HG02798 (cell line): ENCODE data around the gene GABARAP.

Experiments
- ATAC-seq: cut with Tn5 transposase; IDR thresholded peaks from one replicate; pipeline ENCODE4 v1.9.1; 2021; ENCODE audit warnings: mild to moderate bottlenecking; ENCODE audit not compliant: unreplicated experiment, poor library complexity

GABARAP gene

DNA sequence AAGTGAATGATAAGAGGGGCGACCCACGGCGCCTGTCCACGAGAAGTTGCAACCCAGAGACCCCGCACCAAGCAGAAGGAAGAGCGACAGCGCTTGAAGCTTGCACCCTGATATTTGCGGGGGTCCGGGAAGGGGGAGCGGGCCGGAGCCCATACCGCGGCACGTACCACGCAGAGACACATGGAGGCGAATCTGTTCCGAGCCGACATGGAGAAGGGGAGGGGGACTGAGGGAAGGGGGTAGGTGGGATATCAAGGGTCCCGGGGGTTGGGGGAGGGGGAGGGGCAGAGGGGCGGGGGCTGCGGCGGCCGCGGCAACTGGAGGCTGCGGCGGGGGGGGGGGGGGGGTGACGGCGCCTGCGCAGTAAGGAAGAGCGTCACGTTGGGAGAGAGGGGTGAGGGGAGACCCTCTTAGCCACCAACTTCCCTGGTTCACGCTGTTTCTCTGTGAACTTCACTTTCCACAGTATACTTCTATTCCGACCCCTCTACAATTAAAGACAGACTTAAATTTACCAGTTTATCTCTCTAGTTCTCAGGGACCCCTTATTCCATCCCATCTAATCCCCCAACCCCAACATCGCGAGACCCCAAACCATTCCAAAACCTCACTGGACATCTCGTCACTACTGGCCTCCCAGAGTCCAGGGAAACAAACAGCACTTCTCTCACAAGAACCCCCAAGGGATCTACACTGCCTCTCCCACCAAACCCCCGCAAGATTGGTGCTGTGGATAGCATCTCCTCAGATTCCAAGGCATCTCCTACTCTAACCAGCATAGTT lies 30.6 kb downstream of the GABARAP start:
- no peak for ATAC-seq

DNA sequence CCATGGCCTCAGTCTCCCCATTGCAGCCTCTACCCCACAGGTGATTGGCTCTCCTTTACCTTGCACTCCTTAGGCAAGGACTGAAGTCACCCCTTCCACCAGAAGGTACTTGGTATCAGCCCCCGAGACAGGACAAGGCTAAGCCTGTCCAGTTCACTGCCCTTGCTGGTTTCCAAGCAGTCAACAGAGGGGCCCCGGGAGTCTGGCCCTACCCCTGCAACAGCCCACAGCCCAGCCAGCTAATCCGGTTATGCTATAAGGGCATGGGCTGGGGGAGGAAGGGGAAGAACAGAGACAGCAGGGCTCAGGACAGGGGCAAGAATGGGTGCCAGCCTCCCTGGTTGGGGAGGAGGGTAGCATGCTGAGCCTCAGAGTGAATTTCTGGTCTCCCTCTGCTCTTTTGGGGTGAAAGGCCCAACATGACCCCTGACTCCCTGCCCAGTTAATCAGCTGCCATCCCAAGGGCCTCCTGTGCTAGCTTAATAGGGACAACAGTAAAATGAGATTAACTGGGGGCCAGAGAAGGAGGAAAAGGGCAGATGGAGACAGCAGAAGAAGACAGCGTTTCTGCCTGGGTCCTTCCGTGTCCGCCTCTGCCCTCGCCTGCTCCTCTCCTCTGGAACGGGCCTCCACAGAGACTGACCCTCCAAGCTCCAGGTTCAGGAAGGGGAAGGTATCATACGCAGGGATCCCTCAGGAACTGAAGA lies 33.3 kb downstream of the GABARAP start:
- ATAC-seq: no peak

DNA sequence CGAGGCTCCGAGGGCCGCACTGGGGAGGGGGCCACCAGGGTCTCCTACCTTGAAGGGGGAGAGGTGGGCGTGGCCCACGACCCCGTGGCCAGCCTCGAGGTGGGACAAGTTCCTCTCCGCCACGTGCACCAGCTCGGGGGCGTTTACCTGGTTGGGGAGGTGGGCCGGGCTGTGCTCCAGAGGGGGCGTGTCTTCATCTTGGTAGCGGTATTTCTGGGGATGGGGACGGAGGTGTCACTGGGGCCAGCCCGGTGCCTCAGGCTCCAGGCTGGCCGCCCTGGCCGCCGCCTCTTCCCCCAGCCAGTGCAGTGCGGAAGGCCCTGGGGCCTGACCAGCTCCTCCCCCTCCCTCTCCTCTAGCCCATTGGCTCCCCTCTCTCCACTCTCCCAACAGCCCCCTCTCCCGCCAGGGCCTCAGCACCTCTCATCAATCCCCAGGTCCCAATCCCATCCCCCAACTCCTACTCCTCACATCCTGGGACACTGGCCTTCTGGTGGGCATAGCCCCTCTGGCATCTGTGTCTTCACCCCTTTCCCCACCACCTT lies 34.1 kb downstream of the GABARAP start:
- no peak for ATAC-seq

DNA sequence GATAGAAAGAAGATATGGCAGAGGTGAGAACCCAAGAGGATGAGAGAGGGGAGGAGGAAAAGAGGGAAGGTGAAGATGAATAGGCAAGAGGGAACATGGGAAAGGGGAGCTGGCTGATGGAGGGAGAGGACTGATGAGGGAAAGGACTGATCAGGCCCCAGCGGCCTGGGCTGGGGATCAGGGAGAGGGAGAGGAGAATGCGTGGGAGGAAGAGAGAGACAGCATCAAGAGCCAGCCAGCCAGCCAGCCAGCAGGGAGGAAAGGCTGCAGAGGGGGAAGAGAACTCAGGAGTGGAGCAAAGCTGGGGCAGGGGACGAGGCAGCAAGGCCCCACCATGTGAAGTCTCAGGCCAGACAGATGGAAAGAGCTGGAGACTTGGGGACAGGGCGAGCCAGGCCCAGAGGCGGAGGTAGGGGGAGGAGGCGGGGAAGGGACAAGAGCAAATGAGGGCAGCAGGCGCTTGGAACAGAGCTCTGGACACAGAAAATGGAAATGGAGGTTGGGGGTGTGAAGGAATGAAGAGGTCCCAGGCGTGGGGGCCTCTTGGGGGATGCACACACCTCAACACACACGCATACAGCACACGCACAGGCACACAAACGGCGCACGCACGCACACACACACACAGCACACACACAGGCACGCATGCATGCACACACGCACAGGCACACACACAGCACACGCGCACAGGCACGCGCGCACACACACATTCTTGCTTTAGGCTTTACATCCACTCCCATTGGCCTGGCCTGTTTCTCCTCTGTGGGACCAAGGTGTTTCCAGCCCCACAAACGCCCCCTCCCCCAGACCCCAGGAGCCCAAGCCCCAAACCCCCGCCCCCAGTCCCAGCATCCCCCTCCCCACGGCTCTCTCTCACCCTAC lies 34.9 kb downstream of the GABARAP start:
- ATAC-seq: no peak

DNA sequence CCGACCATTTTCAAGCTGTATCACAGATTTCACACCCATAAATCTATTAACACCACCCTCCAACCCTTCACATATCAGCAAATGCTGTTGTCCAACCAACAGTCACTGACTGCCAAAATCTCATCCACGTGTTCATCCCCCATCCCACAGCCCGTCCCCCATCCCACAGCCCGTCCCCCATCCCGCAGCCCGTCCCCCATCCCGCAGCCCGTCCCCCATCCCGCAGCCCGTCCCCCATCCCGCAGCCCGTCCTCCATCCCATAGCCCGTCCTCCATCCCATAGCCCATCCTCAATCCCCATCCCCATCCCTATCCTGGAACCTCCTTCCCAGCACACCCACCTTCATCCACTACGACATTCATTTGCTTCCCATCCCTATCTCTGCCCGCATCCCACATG lies 36.7 kb downstream of the GABARAP start:
- ATAC-seq: no peak

DNA sequence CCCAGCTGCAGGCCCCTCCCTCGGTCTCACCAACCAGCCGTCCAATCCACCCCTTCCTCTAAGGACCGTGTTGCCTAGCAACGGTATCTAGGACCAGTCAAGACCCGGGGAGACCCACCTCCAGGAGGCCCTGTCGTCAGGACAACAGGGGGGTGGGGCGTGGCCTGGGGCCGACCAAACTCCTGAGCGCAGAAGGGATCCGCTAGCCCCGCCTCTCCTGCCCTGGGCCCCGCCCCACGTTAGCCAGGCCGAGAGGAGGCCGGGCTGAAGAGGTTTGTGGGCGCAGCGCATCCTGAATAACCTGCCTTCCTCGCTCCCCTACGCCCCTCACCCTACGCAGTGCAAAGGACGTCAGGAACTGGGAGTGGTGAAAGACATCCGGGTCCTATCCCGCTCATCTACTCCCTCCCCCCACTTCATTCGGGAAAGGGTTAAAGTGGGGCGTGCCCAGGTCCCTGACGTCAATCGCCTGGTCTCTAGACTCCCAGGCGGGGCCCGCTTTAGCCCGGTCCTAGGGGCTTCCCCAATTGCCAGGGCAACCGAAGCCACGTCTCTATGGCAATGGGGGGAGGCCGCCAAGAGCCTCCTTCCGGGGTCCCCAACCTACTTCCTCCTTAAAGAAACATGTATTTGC lies 37.3 kb downstream of the GABARAP start:
- peak; percentile 86 for ATAC-seq

DNA sequence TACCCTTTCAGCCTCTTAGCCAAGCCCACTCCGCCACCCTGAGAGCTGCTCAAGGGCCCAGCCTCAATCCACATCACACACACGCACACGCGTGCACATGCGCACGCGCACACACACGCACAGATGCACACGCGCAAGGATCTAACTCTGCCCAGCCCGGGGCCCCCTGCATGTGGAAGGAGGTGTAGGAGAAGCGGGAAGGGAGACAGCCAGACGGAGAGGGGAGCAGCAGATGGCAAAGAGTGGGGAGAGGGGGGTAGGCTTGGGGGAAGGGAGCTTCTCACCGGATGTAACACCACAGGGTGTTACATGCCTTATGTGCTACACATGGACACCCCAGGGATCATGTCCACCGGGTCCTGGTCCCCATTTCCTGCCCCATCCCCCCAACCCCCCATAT lies 37.9 kb downstream of the GABARAP start:
- ATAC-seq: no peak

DNA sequence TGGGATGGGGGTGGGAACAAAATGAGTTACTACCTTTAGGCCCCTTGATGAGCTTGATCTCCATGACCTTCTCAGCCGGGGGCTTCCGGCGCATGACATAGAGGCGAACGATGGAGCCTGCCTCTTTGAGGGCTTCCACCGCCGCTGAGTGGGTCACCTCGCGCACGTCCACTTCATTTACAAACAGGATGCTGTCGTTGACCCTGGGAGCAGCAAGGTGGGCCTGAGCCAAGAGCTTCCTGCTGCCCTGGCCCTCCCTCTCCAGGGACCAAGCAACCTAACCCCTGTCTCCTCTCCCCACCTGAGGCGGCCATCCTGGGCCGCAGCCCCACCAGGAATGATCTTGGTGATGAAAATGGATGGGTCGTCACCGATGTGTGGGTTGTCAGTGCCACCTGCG lies 38.9 kb downstream of the GABARAP start:
- ATAC-seq: no peak

DNA sequence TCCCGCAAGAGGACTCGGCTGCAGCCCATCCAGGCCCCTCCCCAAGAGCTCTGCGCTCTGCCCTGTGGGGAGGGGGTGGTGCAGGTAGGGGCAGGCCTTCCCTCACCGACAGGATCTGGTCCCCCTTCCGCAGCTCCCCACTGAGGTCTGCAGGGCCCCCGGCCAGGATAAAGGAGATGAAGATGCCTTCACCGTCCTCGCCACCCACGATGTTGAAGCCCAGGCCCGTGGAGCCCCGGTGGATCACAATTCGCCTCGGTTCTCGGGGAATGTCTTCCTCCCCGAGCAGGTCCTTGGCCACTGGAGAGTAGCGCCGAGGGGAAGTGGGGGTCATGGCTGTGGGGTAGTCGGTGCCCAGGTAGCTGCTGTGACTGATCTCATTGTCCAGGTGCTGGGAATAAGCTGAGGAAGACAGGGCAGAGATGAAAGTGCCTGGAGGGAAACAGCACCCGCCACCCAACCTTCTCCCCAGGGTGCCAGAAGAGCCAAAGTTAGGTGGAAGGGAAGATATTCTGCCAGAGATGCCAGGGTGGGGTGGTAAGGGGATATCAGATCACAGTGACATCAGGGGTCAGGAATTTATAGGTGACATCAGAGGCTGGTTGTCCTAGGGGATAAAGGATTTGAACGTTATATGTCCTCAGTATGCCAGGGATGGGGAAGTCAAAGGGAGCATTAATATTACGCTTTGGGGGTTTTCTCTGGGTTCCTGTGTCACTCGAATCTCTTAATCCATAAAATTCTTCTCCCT lies 45.4 kb downstream of the GABARAP start:
- no peak for ATAC-seq

DNA sequence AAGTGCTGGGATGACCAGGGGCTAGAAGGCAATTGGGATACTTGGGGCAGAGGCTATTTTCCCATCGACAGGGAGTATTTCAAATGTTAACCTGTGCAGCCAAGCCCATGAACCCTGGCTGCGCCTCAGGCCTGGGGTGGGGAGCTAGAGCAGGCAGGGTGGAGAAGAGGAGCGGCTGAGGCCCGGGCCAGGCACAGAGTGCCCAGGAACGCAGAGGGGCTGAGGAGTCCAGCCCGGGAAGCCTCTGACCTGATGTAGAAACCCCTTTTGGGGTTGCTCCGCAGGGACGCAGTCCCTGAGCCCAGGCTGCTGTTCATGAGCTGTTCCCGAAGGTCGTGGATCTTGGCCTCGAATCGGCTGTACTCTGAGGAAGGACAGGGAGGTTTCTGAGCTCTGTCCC lies 46.3 kb downstream of the GABARAP start:
- no peak for ATAC-seq

DNA sequence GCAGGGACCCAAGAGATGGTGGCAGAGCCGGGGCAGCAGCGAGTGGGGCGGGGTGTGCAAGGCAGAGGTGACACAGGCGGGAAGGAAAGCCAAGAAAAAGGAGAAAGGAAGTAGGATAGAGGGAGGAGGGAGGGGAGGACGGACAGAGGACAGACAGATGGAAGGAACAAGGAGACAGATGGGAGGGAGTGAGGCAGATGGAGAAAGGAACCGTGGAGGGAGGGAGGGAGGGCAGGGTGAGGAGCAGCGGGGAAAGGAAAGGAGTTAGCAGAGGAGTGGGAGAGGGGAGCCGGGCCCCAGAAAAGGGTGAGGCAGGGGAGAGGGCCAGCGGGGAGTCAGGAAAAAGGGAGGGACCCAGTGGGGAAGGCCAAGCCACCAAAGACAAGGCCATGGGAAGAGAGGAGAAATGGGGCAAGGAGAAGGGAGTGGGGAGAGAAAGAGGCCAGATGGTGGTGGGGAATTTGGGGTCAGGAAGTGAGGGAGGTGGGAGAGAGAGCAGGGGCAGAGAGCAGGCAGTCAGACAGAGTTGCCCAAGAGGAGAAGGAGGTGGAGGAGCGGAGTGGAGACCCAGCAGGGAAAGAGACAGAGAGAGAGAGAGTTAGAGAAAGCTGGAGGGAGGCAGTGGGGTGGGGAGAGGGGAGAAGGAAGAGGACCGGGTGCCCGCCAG lies 49.8 kb downstream of the GABARAP start:
- no peak for ATAC-seq

DNA sequence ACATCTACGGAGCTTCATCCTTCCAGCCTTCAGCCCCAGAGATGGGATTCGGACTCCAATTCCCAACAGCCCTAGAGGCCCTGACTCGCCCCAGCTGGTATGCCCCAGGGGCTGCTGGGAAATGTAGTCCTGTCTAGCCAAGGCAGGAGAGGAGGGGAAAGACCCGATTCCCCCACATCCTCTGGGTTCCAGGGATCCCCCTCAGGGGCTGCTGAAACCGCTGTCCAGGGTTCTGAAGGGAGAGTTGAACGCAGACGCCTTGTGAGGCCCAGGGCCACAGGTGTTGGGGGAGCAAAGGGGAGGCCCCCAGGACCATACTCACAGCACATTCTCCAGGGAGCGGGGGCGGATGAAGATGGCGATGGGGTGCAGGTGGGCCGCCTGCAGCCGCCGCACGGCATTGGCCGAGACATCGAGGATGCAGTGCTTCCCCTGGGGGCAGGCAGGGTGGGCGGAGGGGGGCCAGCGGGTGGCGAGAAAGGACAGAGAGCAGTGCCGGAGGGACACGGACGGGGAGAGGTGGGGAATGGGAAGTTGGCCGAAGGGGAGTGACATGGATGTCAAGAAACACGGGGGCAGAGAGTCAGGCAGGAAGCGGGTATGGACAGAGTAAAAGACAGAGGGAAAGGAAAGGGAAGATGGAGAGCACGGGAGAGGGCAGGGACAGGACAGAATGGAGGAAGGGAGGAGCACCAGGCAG lies 50.5 kb downstream of the GABARAP start:
- ATAC-seq: no peak

DNA sequence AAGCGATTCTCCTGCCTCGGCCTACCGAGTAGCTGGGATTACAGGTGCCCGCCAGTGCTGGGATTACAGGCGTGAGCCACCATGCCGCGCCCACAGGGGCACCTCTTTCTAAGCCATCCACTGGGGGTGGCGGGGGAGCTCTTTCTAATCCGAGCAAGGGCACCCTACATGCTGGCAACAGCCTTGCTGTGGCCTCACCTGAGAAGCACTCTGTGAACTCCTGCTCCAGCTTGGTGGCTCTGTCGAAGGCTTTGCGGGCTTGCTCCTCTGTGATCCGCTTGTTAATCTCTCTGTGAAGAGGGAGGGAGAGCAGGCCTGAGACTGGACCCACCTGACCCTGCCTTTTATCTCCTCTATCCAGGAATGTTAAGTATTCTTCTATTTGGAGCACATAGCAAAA lies 51.2 kb downstream of the GABARAP start:
- no peak for ATAC-seq

DNA sequence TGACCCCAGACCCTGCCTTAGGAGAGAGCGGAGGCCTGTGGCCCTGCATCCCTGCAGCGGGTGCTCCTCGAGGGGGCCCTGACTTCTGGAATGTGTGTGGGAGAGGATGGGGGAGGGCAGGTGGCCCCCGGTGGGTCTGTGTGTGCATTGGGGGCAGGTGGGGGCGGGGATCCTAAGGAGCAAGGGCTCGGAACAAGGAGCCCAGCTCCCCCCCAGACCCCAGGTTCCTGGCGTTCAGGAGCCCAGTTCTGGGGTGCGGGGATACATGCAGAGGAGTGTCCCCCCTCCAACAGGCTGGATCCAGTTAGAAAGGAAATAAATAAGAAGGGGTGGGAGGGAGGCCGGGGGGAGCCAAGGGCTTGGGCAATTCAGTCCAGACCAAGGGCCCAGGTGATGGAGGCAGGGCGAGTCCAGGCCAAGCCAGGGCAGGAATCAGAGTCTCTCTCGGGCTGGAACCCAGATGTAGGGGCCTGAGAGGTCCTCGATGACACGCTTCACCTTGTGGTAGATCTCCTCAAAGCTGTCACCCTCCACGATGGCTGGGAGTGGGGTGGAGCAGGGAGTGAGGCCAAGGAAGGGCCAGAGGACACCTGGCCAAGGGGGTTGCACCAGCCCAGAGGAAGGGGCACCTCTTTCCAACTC lies 51.9 kb downstream of the GABARAP start:
- no peak for ATAC-seq
